OCI-LY7 (cell line): ENCODE measurements around the gene DAW1. TPM values are rescaled to one million over a fixed set of nuclear protein-coding genes. Genes with fewer than 3 reads are reported as not detected.

ENCODE experiments used
- BruUV-seq: library from RNA; stranded (reverse); fragments of 400-500 nt; replicated peaks from 2 replicates; lab custom pipeline; 2021; lab: Mats Ljungman, UMichigan
- CTCF ChIA-PET: fragments of 300-600 bp; sonication (Branson Sonifier 250); formaldehyde crosslinking; loops from one replicate; lab custom pipeline; 2022; ENCODE audit warnings: antibody characterized with exemption; ENCODE audit not compliant: unreplicated experiment; lab: Charles Lee
- POLR2A ChIA-PET: fragments of 300-600 bp; sonication (Branson Sonifier 250); formaldehyde crosslinking; loops from one replicate; lab custom pipeline; 2022; ENCODE audit warnings: antibody characterized with exemption; lab: Charles Lee
- DNase-seq: peaks from one replicate; pipeline ENCODE4 v3.0.0-alpha.2; 2015; ENCODE audit warnings: low spot score
- H2AFZ ChIP-seq: fragments of 200-600 bp; sonication (generic), shearing (Covaris generic); 2 replicates; pipeline ENCODE4 v1.6.1; 2014; ENCODE audit warnings: mild to moderate bottlenecking, antibody characterized with exemption, low read length, moderate library complexity
- H3K27ac ChIP-seq: fragments of 200-600 bp; sonication (generic); 2 replicates; pipeline ENCODE4 v1.5.1; 2014; ENCODE audit warnings: mixed run types, low read depth, mild to moderate bottlenecking, moderate library complexity, low read length, inconsistent platforms; ENCODE audit not compliant: poor library complexity, severe bottlenecking
- H3K36me3 ChIP-seq: fragments of 200-600 bp; sonication (generic); 2 replicates; pipeline ENCODE4 v1.6.1; 2014; ENCODE audit warnings: mild to moderate bottlenecking, antibody characterized with exemption, low read length, moderate library complexity, mixed read lengths; ENCODE audit not compliant: insufficient read depth
- H3K4me1 ChIP-seq: fragments of 200-600 bp; sonication (generic); 2 replicates; pipeline ENCODE4 v1.5.1; 2014; ENCODE audit warnings: mild to moderate bottlenecking, low read length; ENCODE audit not compliant: insufficient read depth, poor library complexity, severe bottlenecking
- H3K4me2 ChIP-seq: fragments of 200-600 bp; sonication (generic); 2 replicates; pipeline ENCODE4 v1.6.1; 2014; ENCODE audit warnings: mild to moderate bottlenecking, low read length
- H3K4me3 ChIP-seq: fragments of 200-600 bp; sonication (generic); 2 replicates; pipeline ENCODE4 v1.5.1; 2014; ENCODE audit warnings: mild to moderate bottlenecking, low read depth, low read length; ENCODE audit not compliant: poor library complexity, severe bottlenecking
- H3K79me2 ChIP-seq: fragments of 200-600 bp; sonication (generic); 2 replicates; pipeline ENCODE4 v1.6.1; 2016; ENCODE audit warnings: low read depth, mild to moderate bottlenecking, low read length, moderate library complexity, mixed read lengths; ENCODE audit not compliant: insufficient read depth
- H3K9me2 ChIP-seq: fragments of 200-600 bp; sonication (generic); 2 replicates; pipeline ENCODE4 v1.6.1; 2016; ENCODE audit warnings: mild to moderate bottlenecking, low read length, mixed read lengths; ENCODE audit not compliant: insufficient read depth
- H3K9me3 ChIP-seq: fragments of 200-600 bp; sonication (generic); 2 replicates; pipeline ENCODE4 v1.6.1; 2014; ENCODE audit warnings: mild to moderate bottlenecking, mixed run types, low read length, mixed read lengths
- H4K20me1 ChIP-seq: fragments of 200-600 bp; sonication (generic); 2 replicates; pipeline ENCODE4 v1.6.1; 2014; ENCODE audit warnings: mild to moderate bottlenecking, antibody characterized with exemption, low read length, moderate library complexity, mixed read lengths; ENCODE audit not compliant: insufficient read depth
- EZH2phosphoT487 ChIP-seq: fragments of 200-600 bp; sonication (generic); IDR thresholded peaks from 2 replicates; pipeline ENCODE4 v1.6.1; 2018; ENCODE audit warnings: low read depth, borderline replicate concordance, mild to moderate bottlenecking, mixed run types, antibody characterized with exemption, low read length, moderate library complexity, mixed read lengths
- intact Hi-C: fragments of 100-400 bp; cut with micrococcal nuclease; formaldehyde crosslinking; loops from one replicate; pipeline ENCODE4 v1.10.0; 2022; ENCODE audit not compliant: unreplicated experiment
- total RNA-seq, 2 experiments: library from RNA; depleted of rRNA in 1 of 2; stranded (reverse); fragments of >200 nt in 1 of 2; shearing (Covaris generic) in 1 of 2; gene quantifications; 2 replicates each; pipeline ENCODE4 v1.2.3, GENCODE V29; 2014 to 2022
- TF ChIP-seq, protein P1 (sequence below): fragments of 200-600 bp; sonication (generic); conservative IDR thresholded peaks from 2 replicates; pipeline ENCODE4 v1.5.1; 2014; ENCODE audit warnings: mild to moderate bottlenecking, antibody characterized with exemption, low read length, moderate library complexity, mixed read lengths

The DAW1 gene
- total RNA-seq, 2 experiments from 2014 or later, result not detected

DNA sequence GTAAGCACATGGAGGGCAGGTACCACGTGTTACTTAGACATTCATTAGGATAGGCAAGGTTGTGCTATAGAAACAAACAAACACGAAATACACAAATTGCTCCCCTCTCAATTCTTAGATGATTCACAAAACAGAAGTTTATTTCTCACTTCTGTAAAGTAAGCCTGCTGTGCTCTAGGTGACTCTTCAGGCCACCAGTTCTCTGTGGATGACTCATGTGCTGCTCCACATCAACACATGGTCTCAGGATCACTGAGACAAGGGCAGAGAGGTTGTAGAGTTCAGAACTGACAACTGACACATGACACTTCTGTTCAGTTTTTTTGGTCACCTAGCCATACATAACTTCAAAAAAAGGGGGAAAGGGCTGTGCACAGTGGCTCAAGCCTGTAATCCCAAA lies 70.6 kb downstream of the DAW1 start:
- H3K9me2 ChIP-seq, result no peaks in the 10 kb centered on the region
- TF ChIP-seq, protein P1, sequence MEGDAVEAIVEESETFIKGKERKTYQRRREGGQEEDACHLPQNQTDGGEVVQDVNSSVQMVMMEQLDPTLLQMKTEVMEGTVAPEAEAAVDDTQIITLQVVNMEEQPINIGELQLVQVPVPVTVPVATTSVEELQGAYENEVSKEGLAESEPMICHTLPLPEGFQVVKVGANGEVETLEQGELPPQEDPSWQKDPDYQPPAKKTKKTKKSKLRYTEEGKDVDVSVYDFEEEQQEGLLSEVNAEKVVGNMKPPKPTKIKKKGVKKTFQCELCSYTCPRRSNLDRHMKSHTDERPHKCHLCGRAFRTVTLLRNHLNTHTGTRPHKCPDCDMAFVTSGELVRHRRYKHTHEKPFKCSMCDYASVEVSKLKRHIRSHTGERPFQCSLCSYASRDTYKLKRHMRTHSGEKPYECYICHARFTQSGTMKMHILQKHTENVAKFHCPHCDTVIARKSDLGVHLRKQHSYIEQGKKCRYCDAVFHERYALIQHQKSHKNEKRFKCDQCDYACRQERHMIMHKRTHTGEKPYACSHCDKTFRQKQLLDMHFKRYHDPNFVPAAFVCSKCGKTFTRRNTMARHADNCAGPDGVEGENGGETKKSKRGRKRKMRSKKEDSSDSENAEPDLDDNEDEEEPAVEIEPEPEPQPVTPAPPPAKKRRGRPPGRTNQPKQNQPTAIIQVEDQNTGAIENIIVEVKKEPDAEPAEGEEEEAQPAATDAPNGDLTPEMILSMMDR, result no peak
- no TSS peak for BruUV-seq
- H3K27ac ChIP-seq, result no peak overlapping the region
- no peak overlapping the region for H2AFZ ChIP-seq
- H3K4me3 ChIP-seq, result no peak overlapping the region
- CTCF ChIA-PET, result no interaction called here
- POLR2A ChIA-PET, result no interaction called here
- no peak for DNase-seq
- H3K36me3 ChIP-seq, result no peaks in the 10 kb centered on the region
- no peak overlapping the region for H3K4me2 ChIP-seq
- no peaks in the 10 kb centered on the region for H4K20me1 ChIP-seq
- H3K4me1 ChIP-seq, result no peaks in the 10 kb centered on the region
- H3K9me3 ChIP-seq, result no peaks in the 10 kb centered on the region
- H3K79me2 ChIP-seq, result no peaks in the 10 kb centered on the region
- intact Hi-C loops, result no loop called here

DNA sequence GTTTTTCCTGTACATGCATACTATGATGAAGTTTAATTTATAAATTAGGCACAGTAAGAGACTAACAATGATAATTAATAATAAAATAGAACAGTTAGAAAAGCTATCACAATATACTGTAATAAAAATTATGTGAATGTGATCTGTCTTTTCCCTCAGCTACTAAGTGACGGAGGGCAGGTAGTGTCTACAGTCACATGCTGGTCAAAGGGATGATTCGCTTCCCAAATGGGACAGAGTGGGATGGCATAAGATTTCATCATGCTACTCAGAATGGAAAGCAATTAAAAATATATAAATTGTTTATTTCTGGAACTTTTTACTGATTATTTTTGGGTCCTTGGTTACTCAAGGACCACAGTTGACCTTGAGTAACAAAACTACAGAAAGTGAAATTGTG lies 71.5 kb downstream of the DAW1 start:
- no peak overlapping the region for H3K4me3 ChIP-seq
- BruUV-seq, result no TSS peak
- no peaks in the 10 kb centered on the region for H4K20me1 ChIP-seq
- intact Hi-C loops, result no loop called here
- no peaks in the 10 kb centered on the region for H3K36me3 ChIP-seq
- H3K9me2 ChIP-seq, result no peaks in the 10 kb centered on the region
- TF ChIP-seq, protein P1, result no peak
- no peak for TF ChIP-seq EZH2phosphoT487
- H2AFZ ChIP-seq, result no peak overlapping the region
- no peaks in the 10 kb centered on the region for H3K79me2 ChIP-seq
- no peaks in the 10 kb centered on the region for H3K4me1 ChIP-seq
- no peak overlapping the region for H3K4me2 ChIP-seq
- POLR2A ChIA-PET, result no interaction called here
- CTCF ChIA-PET, result no interaction called here
- no peak overlapping the region for H3K27ac ChIP-seq
- no peak for DNase-seq
- H3K9me3 ChIP-seq, result no peaks in the 10 kb centered on the region

DNA sequence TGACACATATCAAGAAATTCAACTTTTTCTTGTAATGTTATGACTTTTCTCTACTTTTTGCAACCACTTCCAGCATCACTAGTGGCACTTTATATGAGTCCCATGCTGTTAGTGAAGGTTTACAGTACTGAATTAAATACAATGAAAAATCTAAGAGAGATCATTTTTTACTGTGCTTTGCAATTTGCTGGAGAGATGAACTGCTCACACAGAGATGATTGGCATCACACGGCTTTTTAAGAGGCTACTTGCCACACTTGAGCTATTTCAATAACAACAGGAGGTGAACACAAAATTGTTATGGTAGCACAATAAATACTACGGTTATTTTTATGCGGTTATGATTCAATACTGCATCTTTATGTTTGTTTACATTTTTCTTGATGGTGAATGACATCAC lies 88.9 kb downstream of the DAW1 start:
- TF ChIP-seq, protein P1, result no peak
- no peak for TF ChIP-seq EZH2phosphoT487
- no TSS peak for BruUV-seq
- H3K9me2 ChIP-seq, result no peaks in the 10 kb centered on the region
- no peak overlapping the region for H3K27ac ChIP-seq
- H3K4me3 ChIP-seq, result no peak overlapping the region
- CTCF ChIA-PET, result no interaction called here
- intact Hi-C loops, result no loop called here
- no peaks in the 10 kb centered on the region for H3K79me2 ChIP-seq
- no peaks in the 10 kb centered on the region for H3K36me3 ChIP-seq
- no peak overlapping the region for H3K4me2 ChIP-seq
- no peaks in the 10 kb centered on the region for H3K4me1 ChIP-seq
- H3K9me3 ChIP-seq, result no peaks in the 10 kb centered on the region
- POLR2A ChIA-PET, result no interaction called here
- no peaks in the 10 kb centered on the region for H4K20me1 ChIP-seq
- H2AFZ ChIP-seq, result no peak overlapping the region
- DNase-seq, result no peak
